ENCODE results near the gene RNF181. TPM values are rescaled to one million over a fixed set of nuclear protein-coding genes. Genes with fewer than 3 reads are reported as not detected.

RNF181 gene
- total and polyA plus RNA-seq, 2 of the 13 experiments (the other 11 are each of a cell fraction or from before 2014, with no cell fraction given), result 224 to 578 TPM

- TF ChIP-seq ZSCAN31 (CRISPR knock-in tag; IDR thresholded peaks at IDR 0.05; ENCODE audit: low read depth), result 0 out of 2 replicates have a peak, but pooled peaks have one; percentile 58
- TF ChIP-seq ZNF710 (CRISPR knock-in tag; IDR thresholded peaks at IDR 0.05; ENCODE audit: borderline replicate concordance), result 0 out of 2 replicates have a peak, but pooled peaks have one; percentile 3
- TF ChIP-seq ZNF143 (CRISPR knock-in tag; IDR thresholded peaks at IDR 0.05), result no peak
- no peak for TF ChIP-seq AKNA (CRISPR knock-in tag; IDR thresholded peaks at IDR 0.05; ENCODE audit: borderline replicate concordance)
- 0 out of 2 replicates have a peak, but pooled peaks have one; percentile 29 for TF ChIP-seq ARNT2 (CRISPR knock-in tag; IDR thresholded peaks at IDR 0.05; ENCODE audit: low read depth)
- 0 out of 2 replicates have a peak, but pooled peaks have one; percentile 18 for TF ChIP-seq ZNF777 (CRISPR knock-in tag; IDR thresholded peaks at IDR 0.05)
- 0 out of 2 replicates have a peak, but pooled peaks have one; percentile 35 for TF ChIP-seq HOXA5 (CRISPR knock-in tag; IDR thresholded peaks at IDR 0.05)
- TF ChIP-seq ARID2 (CRISPR knock-in tag; IDR thresholded peaks at IDR 0.05; ENCODE audit: borderline replicate concordance), result no peak
- TF ChIP-seq ZSCAN5A (CRISPR knock-in tag; IDR thresholded peaks at IDR 0.05; ENCODE audit: borderline replicate concordance), result no peak
- TF ChIP-seq SALL2 (CRISPR knock-in tag; IDR thresholded peaks at IDR 0.05), result 0 out of 2 replicates have a peak, but pooled peaks have one; percentile 12
- no peak for TF ChIP-seq ATF1 (CRISPR knock-in tag; IDR thresholded peaks at IDR 0.05)
- TF ChIP-seq THAP8 (CRISPR knock-in tag; IDR thresholded peaks at IDR 0.05; ENCODE audit: borderline replicate concordance), result 0 out of 2 replicates have a peak, but pooled peaks have one; percentile 59
- TF ChIP-seq TP53 (CRISPR knock-in tag; conservative IDR thresholded peaks at IDR 0.05), result 0 out of 2 replicates have a peak, but pooled peaks have one; percentile 38
Observed at GRCh38 chr2:85577063-85577385, 18.5 kb upstream of the RNF181 start (continued).
